ENCODE measurements around the gene SLK.

The SLK gene

DNA sequence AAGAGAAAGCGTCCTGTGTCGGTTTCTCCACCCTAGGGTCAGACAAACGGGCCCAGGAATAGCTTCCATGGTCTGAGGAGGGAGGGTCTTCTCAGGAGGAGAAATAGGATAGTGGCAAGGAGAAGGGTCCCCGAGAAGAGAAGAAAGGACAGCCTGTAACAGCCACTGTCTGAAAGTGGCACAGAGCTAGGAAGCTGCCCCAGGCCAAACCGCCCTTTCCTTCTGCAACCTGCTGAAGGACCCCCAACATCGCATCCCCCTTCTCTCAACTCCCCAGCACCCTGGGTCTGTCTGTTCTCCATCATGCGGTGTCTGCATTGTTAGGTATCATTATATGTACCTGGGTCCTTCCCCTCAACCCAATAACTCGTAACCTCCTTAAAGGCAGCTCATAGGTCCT, 71.6 kb downstream of the SLK start:
- Histone ChIP-seq H3K27ac (no peak overlapping the region), H3K4me3 (ENCODE audit: low read depth, low read length) (no peak overlapping the region), H3K9me3 (ENCODE audit: severe bottlenecking) (no peaks in the 10 kb centered on the region), H3K27me3 (ENCODE audit: insufficient read depth, low read depth, severe bottlenecking) (no peaks in the 10 kb centered on the region), H3K36me3 (no peaks in the 10 kb centered on the region)
- DNase-seq = no peak
- TF ChIP-seq CTCF (IDR thresholded peaks at IDR 0.05; ENCODE audit: low read depth, low read length) = no peak

- Histone ChIP-seq H3K27ac (no peak overlapping the region), H3K9me3 (ENCODE audit: severe bottlenecking) (no peaks in the 10 kb centered on the region), H3K27me3 (ENCODE audit: insufficient read depth, low read depth, severe bottlenecking) (no peaks in the 10 kb centered on the region), H3K36me3 (no peaks in the 10 kb centered on the region), H3K4me3 (ENCODE audit: low read depth, low read length) (no peak overlapping the region)
- DNase-seq = no peak
- TF ChIP-seq CTCF (IDR thresholded peaks at IDR 0.05; ENCODE audit: low read depth, low read length) = no peak
Measured at GRCh38 chr10:104038958-104039752, 72.2 kb downstream of the SLK start.

DNA sequence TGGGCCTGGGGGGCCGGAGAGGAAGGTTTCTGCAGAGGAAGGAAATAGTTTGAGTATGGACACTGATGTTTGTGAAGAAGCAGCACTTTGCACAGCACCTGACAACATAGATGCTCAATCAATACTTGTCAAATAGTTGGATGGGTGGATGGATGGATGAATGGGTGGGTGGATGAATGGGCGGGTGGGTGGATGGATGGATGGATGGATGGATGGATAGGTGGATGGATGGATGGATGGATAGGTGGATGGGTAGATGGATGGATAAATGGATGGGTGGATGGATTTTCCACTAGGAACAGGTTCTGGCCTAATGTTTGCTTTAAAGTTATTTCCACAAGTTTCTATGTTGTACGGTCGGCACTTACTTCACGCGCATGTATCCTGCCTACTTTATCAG, 73.4 kb downstream of the SLK start:
- H3K27ac ChIP-seq = no peak overlapping the region
- no peaks in the 10 kb centered on the region for H3K27me3 ChIP-seq (ENCODE audit: insufficient read depth, low read depth, severe bottlenecking)
- DNase-seq = no peak
- no peaks in the 10 kb centered on the region for H3K36me3 ChIP-seq
- H3K9me3 ChIP-seq (ENCODE audit: severe bottlenecking) = no peaks in the 10 kb centered on the region
- no peak for TF ChIP-seq CTCF (IDR thresholded peaks at IDR 0.05; ENCODE audit: low read depth, low read length)
- H3K4me3 ChIP-seq (ENCODE audit: low read depth, low read length) = no peak overlapping the region

GRCh38 chr10:104040862-104041789, 74.2 kb downstream of the SLK start:
- no peak overlapping the region for H3K27ac ChIP-seq
- DNase-seq = no peak
- H3K9me3 ChIP-seq (ENCODE audit: severe bottlenecking) = no peaks in the 10 kb centered on the region
- H3K27me3 ChIP-seq (ENCODE audit: insufficient read depth, low read depth, severe bottlenecking) = no peaks in the 10 kb centered on the region
- H3K4me3 ChIP-seq (ENCODE audit: low read depth, low read length) = no peak overlapping the region
- no peaks in the 10 kb centered on the region for H3K36me3 ChIP-seq
- TF ChIP-seq CTCF (IDR thresholded peaks at IDR 0.05; ENCODE audit: low read depth, low read length) = no peak

- Histone ChIP-seq H3K4me3 (ENCODE audit: low read depth, low read length) (no peak overlapping the region), H3K9me3 (ENCODE audit: severe bottlenecking) (no peaks in the 10 kb centered on the region), H3K36me3 (no peaks in the 10 kb centered on the region), H3K27ac (no peak overlapping the region), H3K27me3 (ENCODE audit: insufficient read depth, low read depth, severe bottlenecking) (no peaks in the 10 kb centered on the region)
- DNase-seq = no peak
- TF ChIP-seq CTCF (IDR thresholded peaks at IDR 0.05; ENCODE audit: low read depth, low read length) = no peak
Measured at GRCh38 chr10:104041891-104042535, 75.1 kb downstream of the SLK start.

Data from WERI-Rb-1 (cell line).